B cell (primary cell): ENCODE data around the gene KIRREL3. TPM values are rescaled to one million over a fixed set of nuclear protein-coding genes. Genes with fewer than 3 reads are reported as not detected.

Source experiments
- ATAC-seq: fragments of 200-7000 bp; cut with Tn5 transposase; one replicate; pipeline ENCODE4 v1.10.0; 2021; ENCODE audit warnings: low read depth, mild to moderate bottlenecking, moderate number of reproducible peaks, moderate library complexity
- CTCF ChIA-PET: fragments of 350-600 bp; sonication (Branson Sonifier 250); formaldehyde crosslinking; loops from one replicate; lab custom pipeline; 2021; ENCODE audit warnings: antibody characterized with exemption, inconsistent platforms; lab: Charles Lee
- POLR2A ChIA-PET: fragments of 350-600 bp; sonication (Branson Sonifier 250); formaldehyde crosslinking; loops from one replicate; lab custom pipeline; 2021; ENCODE audit warnings: antibody characterized with exemption; lab: Charles Lee
- DNase-seq: peaks from one replicate; pipeline ENCODE4 v3.0.0; 2013
- H2AFZ ChIP-seq: 2 replicates; pipeline ENCODE4 v1.6.1; 2012; ENCODE audit warnings: mild to moderate bottlenecking, low read depth, low read length; ENCODE audit not compliant: insufficient read depth, poor library complexity, severe bottlenecking
- H3K27ac ChIP-seq, 2 donors: 1 replicate in 1 of 2; 2 replicates in 1 of 2; pipeline ENCODE4 v1.5.1; 2012 to 2013; ENCODE audit warnings: low read length in 2 of 2, mild to moderate bottlenecking in 2 of 2, moderate library complexity in 1 of 2
- H3K27me3 ChIP-seq, 4 experiments: fragments of 200-600 bp in 1 of 4; sonication (generic) in 1 of 4; replicated peaks in 1 of 4; 1 replicate in 2 of 4; 2 replicates in 2 of 4; pipeline versions ENCODE4 v1.6.1 to v1.7.0; 2013 to 2016; ENCODE audit warnings: low read length in 3 of 4, mild to moderate bottlenecking in 2 of 4, mixed read lengths in 1 of 4, moderate library complexity in 1 of 4; ENCODE audit not compliant: insufficient read depth in 4 of 4, control insufficient read depth in 3 of 4; ENCODE audit errors: control extremely low read depth in 1 of 4
- H3K36me3 ChIP-seq, 2 experiments: replicated peaks in 1 of 2; 1 replicate in 1 of 2; 2 replicates in 1 of 2; pipeline versions ENCODE4 v1.6.1 to v1.7.1; 2013; ENCODE audit warnings: low read length in 1 of 2; ENCODE audit not compliant: insufficient read depth in 2 of 2, control insufficient read depth in 1 of 2; ENCODE audit errors: control extremely low read depth in 1 of 2, extremely low read depth in 1 of 2
- H3K4me1 ChIP-seq, 2 donors: fragments of 200-600 bp in 1 of 2; sonication (generic) in 1 of 2; 1 replicate in 1 of 2; 2 replicates in 1 of 2; pipeline versions ENCODE4 v1.5.1 to v1.6.1; 2013 to 2017; ENCODE audit warnings: low read length in 2 of 2; ENCODE audit not compliant: control insufficient read depth in 2 of 2, insufficient read depth in 2 of 2
- H3K4me2 ChIP-seq: replicated peaks from 2 replicates; pipeline ENCODE3; 2012; ENCODE audit warnings: mild to moderate bottlenecking, low read depth, low read length; ENCODE audit not compliant: poor library complexity, severe bottlenecking
- H3K4me3 ChIP-seq, 5 experiments: fragments of 200-600 bp in 1 of 5; sonication (generic) in 1 of 5; 1 replicate in 3 of 5; 2 replicates in 2 of 5; pipeline versions ENCODE4 v1.5.1 to v1.7.0; 2011 to 2016; ENCODE audit warnings: low read length in 4 of 5, mild to moderate bottlenecking in 4 of 5, low read depth in 2 of 5, control low read depth in 1 of 5, moderate library complexity in 1 of 5; ENCODE audit not compliant: insufficient read depth in 1 of 5; ENCODE audit errors: control extremely low read depth in 1 of 5, extremely low read depth in 1 of 5
- H3K79me2 ChIP-seq: fragments of 200-600 bp; sonication (generic); one replicate; pipeline ENCODE4 v1.6.0; 2016; ENCODE audit warnings: low read length; ENCODE audit not compliant: control insufficient read depth, insufficient read depth
- H3K9ac ChIP-seq: fragments of 200-600 bp; sonication (generic); 2 replicates; pipeline ENCODE4 v1.6.1; 2017; ENCODE audit warnings: mild to moderate bottlenecking, low read length, moderate library complexity
- H3K9me3 ChIP-seq, 3 donors: one replicate each; pipeline versions ENCODE4 v1.6.1 to v1.7.1; 2013; ENCODE audit warnings: low read length in 2 of 3; ENCODE audit not compliant: control insufficient read depth in 2 of 3, insufficient read depth in 1 of 3; ENCODE audit errors: control extremely low read depth in 1 of 3
- H4K20me1 ChIP-seq: 2 replicates; pipeline ENCODE4 v1.6.0; 2012; ENCODE audit warnings: mild to moderate bottlenecking, low read length; ENCODE audit not compliant: insufficient read depth, control insufficient read depth, poor library complexity, severe bottlenecking
- H3K27ac Mint-ChIP-seq: one replicate; pipeline ENCODE4 v1.8.0; 2021; ENCODE audit warnings: mixed read lengths
- H3K27me3 Mint-ChIP-seq: one replicate; pipeline ENCODE4 v1.8.0; 2021; ENCODE audit warnings: mixed read lengths
- H3K4me1 Mint-ChIP-seq: one replicate; pipeline ENCODE4 v1.8.0; 2021; ENCODE audit warnings: mixed read lengths
- H3K4me3 Mint-ChIP-seq: one replicate; pipeline ENCODE4 v1.8.0; 2021; ENCODE audit warnings: mixed read lengths
- H3K9me3 Mint-ChIP-seq: one replicate; pipeline ENCODE4 v1.8.0; 2022; ENCODE audit warnings: mixed read lengths; ENCODE audit not compliant: insufficient read depth
- EZH2 ChIP-seq: IDR thresholded peaks from 2 replicates; pipeline ENCODE4 v1.6.1; 2012; ENCODE audit warnings: borderline replicate concordance, low read depth, mild to moderate bottlenecking, moderate library complexity, low read length; ENCODE audit not compliant: insufficient read depth, poor library complexity, severe bottlenecking
- WGBS: methylation state at CpG from one replicate; pipeline ENCODE4 v1.1.5; 2013; ENCODE audit warnings: missing lambda C conversion rate; ENCODE audit not compliant: insufficient coverage; 5-methylcytosine and 5-hydroxymethylcytosine counted together
- intact Hi-C: fragments of 100-400 bp; cut with micrococcal nuclease; formaldehyde crosslinking; loops from one replicate; pipeline ENCODE4 v1.10.0; 2022
- polyA plus RNA-seq: library from polyadenylated mRNA; depleted of rRNA; stranded (reverse); fragments of >200 nt; gene quantifications from 2 replicates; pipeline ENCODE4 v1.2.3, GENCODE V29; 2012
- total RNA-seq, 2 donors: library from RNA; stranded (reverse); fragments of 120-200 nt in 1 of 2; gene quantifications; 1 replicate in 1 of 2; 2 replicates in 1 of 2; pipeline versions ENCODE4 v1.2.3 to v1.2.4, GENCODE V29; 2013 to 2022
- TF ChIP-seq, protein P1 (sequence below): fragments of 200-600 bp; IDR thresholded peaks from one replicate; pipeline ENCODE4 v1.8.0; 2022; ENCODE audit warnings: antibody characterized with exemption, mild to moderate bottlenecking

KIRREL3 gene
- total and polyA plus RNA-seq, 2 donors (not counting 1 experiment from before 2014, with no cell fraction given): not detected

DNA sequence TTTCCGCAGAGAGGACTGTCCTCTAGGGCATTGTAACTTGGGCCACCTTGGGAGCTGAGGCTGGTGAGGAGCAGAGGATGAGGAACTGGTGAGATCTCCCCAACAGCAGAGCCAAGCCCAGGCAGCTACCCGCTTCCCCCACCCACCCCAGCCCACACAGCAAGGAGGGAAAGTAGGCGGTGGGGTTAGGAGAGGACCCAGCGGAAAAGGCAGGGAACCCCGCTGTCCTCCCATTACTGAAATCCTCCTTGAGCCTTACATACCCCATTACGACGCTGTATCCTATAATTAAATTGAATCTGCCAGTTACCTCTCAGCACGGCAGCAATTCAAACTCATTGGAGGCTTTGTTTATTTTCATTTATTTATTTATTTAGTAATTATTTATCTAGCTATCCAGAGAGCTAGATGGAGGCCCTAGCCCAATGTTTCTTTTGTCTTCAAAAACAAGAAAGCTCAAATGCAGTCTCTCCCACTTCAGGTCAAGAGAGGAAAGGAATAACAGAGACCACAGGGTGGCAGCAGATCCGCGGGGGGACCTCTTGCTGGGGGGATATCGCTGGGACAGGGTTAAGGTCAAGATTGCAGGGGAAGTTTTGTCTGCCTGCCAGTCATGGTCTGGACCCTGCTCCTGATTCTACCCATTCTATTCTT is 427.1 kb downstream of the KIRREL3 start:
- H2AFZ ChIP-seq: no peak overlapping the region
- ATAC-seq: no peak
- no peak overlapping the region for H3K27ac ChIP-seq
- H3K27me3 ChIP-seq: peaks cover 0 to 5% (median 0%) of the 10 kb centered on the region in 4 experiments
- DNase-seq: no peak
- POLR2A ChIA-PET: no interaction called here
- H3K36me3 ChIP-seq: no peaks in the 10 kb centered on the region
- Mint-ChIP-seq H3K4me3 (no peak overlapping the region), H3K9me3 (no peaks in the 10 kb centered on the region), H3K27ac (no peak overlapping the region), H3K27me3 (no peaks in the 10 kb centered on the region), H3K4me1 (no peaks in the 10 kb centered on the region)
- H3K4me3 ChIP-seq: no peak overlapping the region
- no peaks in the 10 kb centered on the region for H3K4me1 ChIP-seq
- no peaks in the 10 kb centered on the region for H4K20me1 ChIP-seq
- H3K79me2 ChIP-seq: no peaks in the 10 kb centered on the region
- H3K9ac ChIP-seq: no peak overlapping the region
- no peak overlapping the region for H3K4me2 ChIP-seq
- CTCF ChIA-PET: no interaction called here
- intact Hi-C loops: no loop called here
- TF ChIP-seq EZH2: no peak
- TF ChIP-seq, protein P1, sequence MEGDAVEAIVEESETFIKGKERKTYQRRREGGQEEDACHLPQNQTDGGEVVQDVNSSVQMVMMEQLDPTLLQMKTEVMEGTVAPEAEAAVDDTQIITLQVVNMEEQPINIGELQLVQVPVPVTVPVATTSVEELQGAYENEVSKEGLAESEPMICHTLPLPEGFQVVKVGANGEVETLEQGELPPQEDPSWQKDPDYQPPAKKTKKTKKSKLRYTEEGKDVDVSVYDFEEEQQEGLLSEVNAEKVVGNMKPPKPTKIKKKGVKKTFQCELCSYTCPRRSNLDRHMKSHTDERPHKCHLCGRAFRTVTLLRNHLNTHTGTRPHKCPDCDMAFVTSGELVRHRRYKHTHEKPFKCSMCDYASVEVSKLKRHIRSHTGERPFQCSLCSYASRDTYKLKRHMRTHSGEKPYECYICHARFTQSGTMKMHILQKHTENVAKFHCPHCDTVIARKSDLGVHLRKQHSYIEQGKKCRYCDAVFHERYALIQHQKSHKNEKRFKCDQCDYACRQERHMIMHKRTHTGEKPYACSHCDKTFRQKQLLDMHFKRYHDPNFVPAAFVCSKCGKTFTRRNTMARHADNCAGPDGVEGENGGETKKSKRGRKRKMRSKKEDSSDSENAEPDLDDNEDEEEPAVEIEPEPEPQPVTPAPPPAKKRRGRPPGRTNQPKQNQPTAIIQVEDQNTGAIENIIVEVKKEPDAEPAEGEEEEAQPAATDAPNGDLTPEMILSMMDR: no peak
- WGBS: 12% methylated on average over 3 of the region's 11 CpGs
- no peaks in the 10 kb centered on the region for H3K9me3 ChIP-seq

DNA sequence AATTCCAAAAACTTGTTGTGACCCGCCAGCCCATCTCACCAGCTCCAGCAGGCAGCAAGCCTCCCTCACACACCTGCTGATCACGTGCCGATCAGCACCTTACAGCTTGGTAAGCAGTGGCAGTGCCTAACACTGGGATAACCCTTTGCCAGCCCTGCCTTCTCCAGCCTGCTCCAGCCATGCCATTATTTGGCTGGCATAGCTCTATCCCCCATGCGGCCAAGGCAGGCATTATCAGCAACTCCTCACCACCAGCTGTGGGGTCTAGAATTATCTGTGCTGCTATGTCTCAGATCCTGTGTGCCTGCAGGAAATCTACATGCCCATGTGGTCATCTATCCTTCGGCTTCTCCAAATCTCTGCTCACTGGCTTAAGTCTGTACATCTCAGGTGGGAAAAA is 430.1 kb downstream of the KIRREL3 start:
- ChIA-PET POLR2A (no interaction called here), CTCF (no interaction called here)
- Histone ChIP-seq H2AFZ (no peak overlapping the region), H4K20me1 (no peaks in the 10 kb centered on the region), H3K9me3 (no peaks in the 10 kb centered on the region), H3K27ac (no peak overlapping the region), H3K9ac (no peak overlapping the region), H3K4me3 (no peak overlapping the region), H3K27me3 (peaks cover 0 to 5% (median 0%) of the 10 kb centered on the region in 4 experiments), H3K4me2 (no peak overlapping the region), H3K4me1 (no peaks in the 10 kb centered on the region), H3K36me3 (no peaks in the 10 kb centered on the region), H3K79me2 (no peaks in the 10 kb centered on the region)
- intact Hi-C loops: no loop called here
- no peak for TF ChIP-seq EZH2
- TF ChIP-seq, protein P1: no peak
- no peak for ATAC-seq
- DNase-seq: no peak
- no peaks in the 10 kb centered on the region for H3K4me1 Mint-ChIP-seq
- no peak overlapping the region for H3K27ac Mint-ChIP-seq
- peaks cover under 1% of the 10 kb centered on the region for H3K27me3 Mint-ChIP-seq
- H3K9me3 Mint-ChIP-seq: no peaks in the 10 kb centered on the region
- no peak overlapping the region for H3K4me3 Mint-ChIP-seq
- WGBS: 85% methylated on average over 3 of the region's 5 CpGs
